Mesodermal cell (in vitro differentiated cells): ENCODE results near the gene RMI2.
"Not testable (repeated sequence)": the region's sequence is repeated elsewhere in the genome, so short reads cannot be mapped to it uniquely, and the experiment has no call there.

ENCODE experiments used
- H3K27ac ChIP-seq: 2 replicates; pipeline ENCODE4 v1.7.0; 2013; ENCODE audit warnings: mild to moderate bottlenecking, low read depth, low read length, moderate library complexity; ENCODE audit not compliant: severe bottlenecking
- H3K36me3 ChIP-seq: 2 replicates; pipeline ENCODE4 v1.7.1; 2013; ENCODE audit warnings: mild to moderate bottlenecking, low read length, moderate library complexity; ENCODE audit not compliant: control insufficient read depth, insufficient read depth
- H3K4me1 ChIP-seq: one replicate; pipeline ENCODE4 v1.7.1; 2013; ENCODE audit warnings: mild to moderate bottlenecking, low read length; ENCODE audit not compliant: insufficient read depth, control insufficient read depth, poor library complexity, severe bottlenecking
- H3K4me3 ChIP-seq: 2 replicates; pipeline ENCODE4 v1.7.0; 2013; ENCODE audit warnings: low read length, control low read depth, mild to moderate bottlenecking; ENCODE audit not compliant: insufficient read depth, poor library complexity, severe bottlenecking; ENCODE audit errors: extremely low read depth
- H3K9me3 ChIP-seq: 2 replicates; pipeline ENCODE4 v1.7.1; 2013; ENCODE audit warnings: mild to moderate bottlenecking, low read length, moderate library complexity; ENCODE audit not compliant: control insufficient read depth
- WGBS, 2 experiments: methylation state at CpG; one replicate each; pipeline ENCODE4 v1.1.5; 2013; ENCODE audit warnings: missing lambda C conversion rate in 2 of 2; ENCODE audit not compliant: insufficient coverage in 2 of 2; 5-methylcytosine and 5-hydroxymethylcytosine counted together

RMI2 gene

DNA sequence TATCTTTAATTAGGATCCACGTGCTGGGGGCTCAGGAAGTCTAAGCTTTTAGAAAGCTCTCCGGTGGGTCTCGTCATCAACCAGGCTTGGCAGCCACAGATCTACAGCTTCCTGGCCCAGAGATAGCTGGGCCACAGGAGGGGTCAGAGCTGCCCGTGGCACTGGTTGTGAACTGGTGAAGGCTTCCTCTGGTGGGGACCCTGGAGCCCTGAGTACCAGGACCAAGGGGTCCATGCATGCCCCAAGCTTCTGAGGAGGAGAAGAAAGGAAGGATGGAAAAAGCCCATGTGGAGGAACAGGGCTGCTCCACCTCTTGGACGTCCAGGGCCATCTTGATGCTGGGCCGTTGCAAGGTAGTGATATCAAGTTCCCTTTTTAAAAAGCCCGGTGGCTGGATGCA lies 13.3 kb downstream of the RMI2 start:
- Histone ChIP-seq H3K9me3 (no peaks in the 10 kb centered on the region), H3K4me1 (peaks cover 36% of the 10 kb centered on the region), H3K4me3 (no peak overlapping the region), H3K36me3 (no peaks in the 10 kb centered on the region), H3K27ac (no peak overlapping the region)
- 90 to 97% methylated on average over 7 of the region's 7 CpGs for WGBS, 2 experiments

DNA sequence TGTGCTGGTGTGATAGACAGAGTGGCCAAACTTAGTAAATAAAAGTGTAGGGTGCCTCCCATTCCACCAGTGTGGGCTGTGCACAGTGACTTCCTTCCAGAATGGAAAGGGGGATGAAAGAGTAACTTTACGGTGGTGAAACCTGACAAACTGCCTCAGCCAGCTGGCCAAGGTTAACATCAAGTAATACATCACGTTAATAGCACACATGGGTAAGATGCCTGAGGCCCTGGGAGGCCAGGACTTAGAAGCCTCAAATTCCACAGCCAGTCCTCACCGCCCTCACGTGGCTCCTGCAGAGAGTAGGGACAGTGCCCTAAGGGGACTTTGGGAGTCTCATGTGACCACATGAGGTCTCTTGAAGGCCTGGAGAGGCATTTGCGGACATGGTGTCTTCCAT lies 14.1 kb downstream of the RMI2 start:
- WGBS, 2 experiments = 86 to 90% methylated on average over 4 of the region's 5 CpGs
- Histone ChIP-seq H3K36me3 (no peaks in the 10 kb centered on the region), H3K27ac (no peak overlapping the region), H3K9me3 (no peaks in the 10 kb centered on the region), H3K4me3 (no peak overlapping the region), H3K4me1 (peaks cover 38% of the 10 kb centered on the region)

- Histone ChIP-seq H3K4me1 (peaks cover 28% of the 10 kb centered on the region), H3K36me3 (no peaks in the 10 kb centered on the region), H3K9me3 (no peaks in the 10 kb centered on the region), H3K27ac (peak overlapping the region; percentile 36), H3K4me3 (no peak overlapping the region)
- WGBS, 2 experiments = 92 to 93% methylated on average over 7 to 10 of the region's 13 CpGs
These were observed 15.5 kb downstream of the RMI2 start for GRCh38 chr16:11360641-11361373.

DNA sequence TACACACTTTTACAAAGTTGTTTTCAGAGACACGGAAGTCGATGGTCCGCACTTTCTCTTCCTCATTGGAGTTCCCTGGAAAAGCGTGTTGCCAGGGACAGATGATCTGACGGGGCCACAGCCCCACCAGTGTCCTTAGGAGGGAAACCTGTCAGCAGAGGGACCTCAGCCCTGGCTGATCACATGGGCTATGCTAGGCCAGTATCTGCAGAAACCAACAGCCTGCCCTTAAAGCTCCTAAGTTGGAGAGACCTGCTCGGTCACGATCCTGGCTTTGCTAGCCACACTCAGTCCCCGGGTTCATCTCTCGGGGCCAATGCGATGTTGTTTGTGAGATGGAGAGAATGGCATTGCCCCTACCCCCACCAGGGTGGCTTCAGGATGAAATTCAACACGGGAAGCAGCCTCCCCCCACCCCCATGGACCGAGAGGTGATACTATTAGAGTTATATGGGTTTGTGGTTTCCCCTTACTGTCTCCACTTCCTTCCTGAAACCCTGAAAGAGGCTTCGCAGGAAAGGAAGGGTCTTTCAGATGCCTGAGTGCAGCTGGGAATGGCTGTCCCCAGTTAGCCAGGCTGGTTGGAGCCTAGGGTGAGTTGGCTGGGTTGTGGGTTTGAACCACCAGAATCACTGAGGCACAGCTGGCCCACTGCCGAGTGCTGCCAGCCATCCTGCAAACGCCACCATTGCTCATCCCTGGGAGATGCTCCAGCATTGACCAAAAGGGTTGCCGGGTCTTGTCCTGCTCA lies 16.6 kb downstream of the RMI2 start:
- peaks cover 30% of the 10 kb centered on the region for H3K4me1 ChIP-seq
- WGBS, 2 experiments = 83 to 85% methylated on average over 8 to 10 of the region's 16 CpGs
- no peak overlapping the region for H3K27ac ChIP-seq
- H3K36me3 ChIP-seq = no peaks in the 10 kb centered on the region
- no peaks in the 10 kb centered on the region for H3K9me3 ChIP-seq
- no peak overlapping the region for H3K4me3 ChIP-seq

- peaks cover 32% of the 10 kb centered on the region for H3K4me1 ChIP-seq
- WGBS, 2 experiments = 76 to 78% methylated on average over 5 to 7 of the region's 7 CpGs
- no peaks in the 10 kb centered on the region for H3K36me3 ChIP-seq
- no peak overlapping the region for H3K27ac ChIP-seq
- H3K4me3 ChIP-seq = no peak overlapping the region
- no peaks in the 10 kb centered on the region for H3K9me3 ChIP-seq
These were observed 18.6 kb downstream of the RMI2 start for GRCh38 chr16:11363927-11364258.

GRCh38 chr16:11367483-11367906 lies 22.2 kb downstream of the RMI2 start:
- no peaks in the 10 kb centered on the region for H3K36me3 ChIP-seq
- no peaks in the 10 kb centered on the region for H3K9me3 ChIP-seq
- H3K4me3 ChIP-seq = no peak overlapping the region
- 94 to 96% methylated on average over 4 to 5 of the region's 5 CpGs for WGBS, 2 experiments
- peaks cover 15% of the 10 kb centered on the region for H3K4me1 ChIP-seq
- no peak overlapping the region for H3K27ac ChIP-seq

- no peaks in the 10 kb centered on the region for H3K9me3 ChIP-seq
- peaks cover 4% of the 10 kb centered on the region for H3K4me1 ChIP-seq
- no peak overlapping the region for H3K27ac ChIP-seq
- H3K4me3 ChIP-seq = no peak overlapping the region
- 88 to 90% methylated on average over 4 to 5 of the region's 7 CpGs for WGBS, 2 experiments
- no peaks in the 10 kb centered on the region for H3K36me3 ChIP-seq
These were observed 25.0 kb downstream of the RMI2 start for GRCh38 chr16:11370084-11370931.

DNA sequence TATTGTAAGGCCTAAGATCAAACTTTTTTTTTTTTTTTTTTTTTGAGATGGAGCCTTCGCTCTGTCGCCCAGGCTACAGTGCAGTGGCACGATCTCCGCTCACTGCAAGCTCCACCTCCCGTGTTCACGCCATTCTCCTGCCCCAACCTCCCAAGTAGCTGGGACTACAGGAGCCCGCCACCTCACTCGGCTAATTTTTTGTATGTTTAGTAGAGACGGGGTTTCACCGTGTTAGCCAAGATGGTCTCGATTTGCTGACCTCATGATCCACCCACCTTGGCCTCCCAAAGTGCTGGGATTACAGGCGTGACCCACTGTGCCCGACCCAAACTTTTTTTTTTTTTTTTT lies 25.6 kb downstream of the RMI2 start:
- not testable (repeated sequence) for H3K9me3 ChIP-seq, H3K27ac ChIP-seq, H3K36me3 ChIP-seq, H3K4me1 ChIP-seq, H3K4me3 ChIP-seq
- WGBS, 2 experiments = 90 to 93% methylated on average over 4 to 5 of the region's 13 CpGs

DNA sequence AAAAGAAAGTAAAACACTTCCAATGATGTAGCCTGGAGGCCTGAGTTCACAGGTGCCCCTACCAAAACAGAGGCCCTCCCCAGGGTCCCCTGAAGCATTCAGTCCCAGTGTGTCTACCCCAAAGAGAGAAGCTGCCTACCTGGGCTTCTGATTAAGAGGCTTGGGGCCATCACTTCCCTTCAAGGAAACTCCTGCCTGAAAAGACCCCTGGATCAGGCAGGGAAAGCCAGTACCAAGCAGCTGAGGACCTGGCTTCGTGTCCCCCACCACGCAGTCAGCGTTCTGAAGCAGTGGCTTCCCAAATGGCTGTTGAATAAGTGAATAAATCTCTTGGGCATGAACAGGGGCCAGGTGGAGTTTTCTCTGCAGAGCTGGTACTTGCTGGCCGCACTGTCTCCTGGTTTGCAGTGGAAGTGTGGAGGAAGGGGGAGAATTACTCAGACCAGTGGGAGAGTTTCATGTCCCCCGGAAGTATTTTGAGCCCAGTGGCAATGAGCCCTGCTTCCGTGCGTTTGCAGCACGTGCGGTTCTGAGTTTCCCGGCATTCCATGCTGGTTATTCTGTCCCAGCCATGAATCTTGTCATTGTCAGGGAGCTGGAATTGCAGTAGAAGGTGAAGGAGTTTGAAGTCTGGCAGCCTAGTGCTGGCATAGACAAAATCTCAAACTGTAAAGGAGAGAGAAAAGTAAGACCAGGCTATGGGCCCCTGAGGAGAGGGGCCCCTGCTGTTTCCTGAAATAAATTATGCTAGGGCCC lies 27.0 kb downstream of the RMI2 start:
- no peaks in the 10 kb centered on the region for H3K9me3 ChIP-seq
- H3K27ac ChIP-seq = no peak overlapping the region
- no peaks in the 10 kb centered on the region for H3K4me1 ChIP-seq
- 89 to 92% methylated on average over 10 of the region's 10 CpGs for WGBS, 2 experiments
- H3K36me3 ChIP-seq = no peaks in the 10 kb centered on the region
- H3K4me3 ChIP-seq = no peak overlapping the region

GRCh38 chr16:11372829-11373306 lies 27.6 kb downstream of the RMI2 start:
- Histone ChIP-seq H3K36me3 (no peaks in the 10 kb centered on the region), H3K9me3 (no peaks in the 10 kb centered on the region), H3K27ac (no peak overlapping the region), H3K4me3 (no peak overlapping the region), H3K4me1 (no peaks in the 10 kb centered on the region)
- 85 to 87% methylated on average over 6 of the region's 6 CpGs for WGBS, 2 experiments
